Activated CD4-positive, alpha-beta T cell treated with anti-CD3 and anti-CD28 coated beads, Interleukin-2, Interleukin-4, amounts not matched to agents 100 ng/mL and 50 ng/mL, durations not matched to agents 16 hours and 8 hours (primary cell): ENCODE data around the gene VKORC1.
"Not testable (repeated sequence)": the region's sequence is repeated elsewhere in the genome, so short reads cannot be mapped to it uniquely, and the experiment has no call there.

Experiments
- DNase-seq: peaks from one replicate; pipeline ENCODE4 v3.0.0-alpha.2; 2020; ENCODE audit warnings: low spot score

VKORC1 gene

GRCh38 chr16:31094424-31095120 is at the start of gene VKORC1:
Gene VKORC1 (minus strand): TSS chr16:31094797. CDS start chr16:31094729, 68 bp downstream.
- peak; percentile 95 for DNase-seq

GRCh38 chr16:31143694-31144148 is 49.1 kb upstream of the VKORC1 start:
- no peak for DNase-seq

GRCh38 chr16:31143011-31143693 is 48.6 kb upstream of the VKORC1 start:
- no peak for DNase-seq

GRCh38 chr16:31142109-31143010 is 47.8 kb upstream of the VKORC1 start:
- peak; percentile 99 for DNase-seq

- DNase-seq: no peak
Measured at GRCh38 chr16:31141489-31142108, 47.0 kb upstream of the VKORC1 start.

GRCh38 chr16:31141071-31141469 is 46.5 kb upstream of the VKORC1 start:
- DNase-seq: not testable (repeated sequence)

- no peak for DNase-seq
Measured at GRCh38 chr16:31138621-31139578, 44.3 kb upstream of the VKORC1 start.

- DNase-seq: not testable (repeated sequence)
Measured at GRCh38 chr16:31136822-31137499, 42.4 kb upstream of the VKORC1 start.

- no peak for DNase-seq
Measured at GRCh38 chr16:31136287-31136662, 41.7 kb upstream of the VKORC1 start.

- DNase-seq: no peak
Measured at GRCh38 chr16:31135535-31136286, 41.1 kb upstream of the VKORC1 start, which contains the start of gene PRSS8. Gene PRSS8 (minus strand): TSS chr16:31135727. CDS start chr16:31135498, 229 bp downstream.

- DNase-seq: no peak
Measured at GRCh38 chr16:31134625-31135534, 40.3 kb upstream of the VKORC1 start.

- DNase-seq: no peak
Measured at GRCh38 chr16:31134091-31134571, 39.5 kb upstream of the VKORC1 start.

GRCh38 chr16:31133046-31133501 is 38.5 kb upstream of the VKORC1 start:
- DNase-seq: no peak

- DNase-seq: no peak
Measured at GRCh38 chr16:31132303-31132979, 37.8 kb upstream of the VKORC1 start.

GRCh38 chr16:31131841-31132271 is 37.3 kb upstream of the VKORC1 start:
- no peak for DNase-seq

GRCh38 chr16:31131416-31131815 is 36.8 kb upstream of the VKORC1 start:
- no peak for DNase-seq

- DNase-seq: no peak
Measured at GRCh38 chr16:31130899-31131298, 36.3 kb upstream of the VKORC1 start.
